ENCODE measurements around the gene DAB2IP.

- TF ChIP-seq POLR2A (IDR thresholded peaks at IDR 0.05) (no peak), POLR2AphosphoS5 (IDR thresholded peaks at IDR 0.05) (no peak)
Observed at GRCh38 chr9:121754655-121755436, 103.4 kb downstream of the DAB2IP start.

Data from prostate gland (tissue), 1 donor.